Right lobe of liver (tissue), 4 donors: Measurements from ENCODE around the gene KRTAP24-1.

Source experiments
- POLR2A ChIP-seq: fragments of 450-650 bp; IDR thresholded peaks from one replicate; pipeline ENCODE4 v1.6.1; 2017; ENCODE audit warnings: antibody characterized with exemption, mild to moderate bottlenecking
- TF ChIP-seq, protein P1 (sequence below), 4 donors: fragments of 200-600 bp in 3 of 4; fragments of 450-650 bp in 1 of 4; IDR thresholded peaks; one replicate each; pipeline versions ENCODE4 v1.5.1 to v1.8.0; 2016 to 2022; ENCODE audit warnings: antibody characterized with exemption in 4 of 4, mild to moderate bottlenecking in 2 of 4
- donor health status: DM: no; HTN: no; CAD: no.
- donor health status: DM: no; HTN: no; CAD: no.
- donor health status: DM: no; HTN: yes; CAD: no.

DNA sequence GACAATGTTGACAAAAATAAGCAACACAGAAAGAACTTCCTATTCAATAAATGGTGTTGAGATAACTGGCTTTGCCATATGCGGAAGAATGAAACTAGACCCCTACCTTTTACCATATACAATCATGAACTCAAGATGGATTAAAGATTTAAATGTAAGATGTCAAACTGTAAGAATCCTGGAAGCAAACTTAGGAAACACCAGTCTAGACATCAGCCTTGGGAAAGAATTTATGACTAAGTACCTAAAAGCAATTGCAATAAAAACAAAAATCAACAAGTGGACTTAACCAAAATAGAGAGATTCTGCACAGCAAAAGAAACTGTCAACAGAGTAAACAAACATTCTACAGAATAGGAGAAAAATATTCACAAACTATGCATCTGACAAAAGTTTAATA, 50.7 kb downstream of the KRTAP24-1 start:
- TF ChIP-seq, protein P1, sequence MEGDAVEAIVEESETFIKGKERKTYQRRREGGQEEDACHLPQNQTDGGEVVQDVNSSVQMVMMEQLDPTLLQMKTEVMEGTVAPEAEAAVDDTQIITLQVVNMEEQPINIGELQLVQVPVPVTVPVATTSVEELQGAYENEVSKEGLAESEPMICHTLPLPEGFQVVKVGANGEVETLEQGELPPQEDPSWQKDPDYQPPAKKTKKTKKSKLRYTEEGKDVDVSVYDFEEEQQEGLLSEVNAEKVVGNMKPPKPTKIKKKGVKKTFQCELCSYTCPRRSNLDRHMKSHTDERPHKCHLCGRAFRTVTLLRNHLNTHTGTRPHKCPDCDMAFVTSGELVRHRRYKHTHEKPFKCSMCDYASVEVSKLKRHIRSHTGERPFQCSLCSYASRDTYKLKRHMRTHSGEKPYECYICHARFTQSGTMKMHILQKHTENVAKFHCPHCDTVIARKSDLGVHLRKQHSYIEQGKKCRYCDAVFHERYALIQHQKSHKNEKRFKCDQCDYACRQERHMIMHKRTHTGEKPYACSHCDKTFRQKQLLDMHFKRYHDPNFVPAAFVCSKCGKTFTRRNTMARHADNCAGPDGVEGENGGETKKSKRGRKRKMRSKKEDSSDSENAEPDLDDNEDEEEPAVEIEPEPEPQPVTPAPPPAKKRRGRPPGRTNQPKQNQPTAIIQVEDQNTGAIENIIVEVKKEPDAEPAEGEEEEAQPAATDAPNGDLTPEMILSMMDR (IDR thresholded peaks at IDR 0.05), result no peak
- TF ChIP-seq POLR2A, result no peak
